ENCODE results near the gene RIN3. TPM values are rescaled to one million over a fixed set of nuclear protein-coding genes. Genes with fewer than 3 reads are reported as not detected.

The RIN3 gene
- total RNA-seq, 1 experiment from 2014 or later = not detected

DNA sequence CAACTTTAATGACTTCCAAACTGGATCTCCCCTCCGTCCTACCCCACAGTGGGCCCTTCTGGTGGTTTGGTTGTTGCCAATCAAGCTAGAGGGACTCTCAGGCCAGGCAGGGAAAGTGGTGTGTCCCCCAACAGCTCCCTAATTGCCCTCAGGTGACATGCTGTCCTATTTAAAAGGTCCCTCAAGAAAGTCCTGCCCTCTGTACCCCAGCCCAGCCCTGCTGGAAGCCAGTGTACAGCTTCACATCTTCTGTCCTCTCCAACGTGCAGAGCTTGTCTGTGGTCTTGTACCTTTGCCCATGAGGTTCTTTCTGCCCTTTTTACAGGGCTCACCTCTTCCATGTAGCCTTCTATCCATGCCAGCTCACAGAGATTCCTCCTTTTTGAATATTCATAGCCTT lies 4.2 kb downstream of the RIN3 start:
- Histone ChIP-seq H3K9ac (ENCODE audit: low read length) (no peak overlapping the region), H3K4me3 (ENCODE audit: low read length) (no peak overlapping the region), H3K9me2 (replicated peaks; ENCODE audit: insufficient read depth, low read length) (no peaks in the 10 kb centered on the region), H3K27me3 (ENCODE audit: low read length) (no peaks in the 10 kb centered on the region), H2AFZ (ENCODE audit: low read length) (no peak overlapping the region), H3K4me1 (ENCODE audit: low read length) (no peaks in the 10 kb centered on the region), H3K9me3 (ENCODE audit: low read length) (no peaks in the 10 kb centered on the region), H3K27ac (ENCODE audit: low read length) (no peak overlapping the region), H3K4me2 (ENCODE audit: low read depth, low read length, poor library complexity, severe bottlenecking) (no peak overlapping the region), H4K20me1 (ENCODE audit: insufficient read depth, low read depth, low read length) (0 out of 2 replicates have a peak, but pooled peaks cover 2% of the 10 kb centered on the region), H3K36me3 (ENCODE audit: insufficient read depth, low read length) (no peaks in the 10 kb centered on the region), H3K79me2 (ENCODE audit: low read length) (no peaks in the 10 kb centered on the region)
- no peak for DNase-seq

DNA sequence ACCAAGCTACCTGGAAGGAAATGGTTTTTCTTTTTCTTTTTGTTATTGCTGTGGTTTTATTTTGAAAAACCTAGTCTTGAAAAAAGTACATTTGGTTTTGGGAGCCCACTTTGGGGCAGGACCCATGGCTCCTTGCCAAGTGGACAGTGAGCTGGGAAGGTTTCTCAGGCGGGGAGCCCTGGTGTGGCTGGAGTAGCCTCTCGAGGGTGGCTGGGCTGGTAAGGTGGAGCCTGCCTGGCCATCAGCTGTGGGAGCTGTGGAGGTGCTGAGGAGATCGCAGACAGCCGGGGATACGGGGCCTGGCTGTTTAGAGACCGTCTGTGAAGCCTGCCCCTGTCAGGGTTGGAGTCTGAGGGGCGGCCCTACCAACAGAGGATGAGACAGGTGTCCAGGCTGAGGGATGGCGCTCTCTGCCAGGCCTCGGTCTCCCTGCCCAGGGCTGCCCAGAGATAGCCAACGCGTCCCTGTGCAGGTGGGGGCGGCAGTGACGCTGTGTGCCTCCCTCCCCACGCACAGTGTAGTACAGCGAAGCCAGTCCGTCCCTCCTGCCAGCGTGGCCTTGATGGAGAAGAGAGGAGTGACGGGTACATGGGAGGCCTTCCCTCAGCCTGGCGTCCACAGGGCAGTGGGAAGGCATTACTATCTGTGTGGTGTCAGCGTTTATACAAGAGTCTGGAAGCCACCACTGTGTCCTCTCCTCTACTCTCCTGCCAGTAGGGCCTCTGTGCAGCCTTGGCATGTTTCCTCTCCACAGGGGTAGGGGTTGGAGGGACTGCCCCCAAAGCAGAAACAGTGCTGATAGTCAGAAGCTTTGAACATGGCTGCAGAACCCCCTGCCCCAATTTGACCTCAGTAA lies 5.9 kb downstream of the RIN3 start:
- Histone ChIP-seq H3K79me2 (ENCODE audit: low read length) (no peaks in the 10 kb centered on the region), H3K27ac (ENCODE audit: low read length) (no peak overlapping the region), H3K4me1 (ENCODE audit: low read length) (no peaks in the 10 kb centered on the region)

DNA sequence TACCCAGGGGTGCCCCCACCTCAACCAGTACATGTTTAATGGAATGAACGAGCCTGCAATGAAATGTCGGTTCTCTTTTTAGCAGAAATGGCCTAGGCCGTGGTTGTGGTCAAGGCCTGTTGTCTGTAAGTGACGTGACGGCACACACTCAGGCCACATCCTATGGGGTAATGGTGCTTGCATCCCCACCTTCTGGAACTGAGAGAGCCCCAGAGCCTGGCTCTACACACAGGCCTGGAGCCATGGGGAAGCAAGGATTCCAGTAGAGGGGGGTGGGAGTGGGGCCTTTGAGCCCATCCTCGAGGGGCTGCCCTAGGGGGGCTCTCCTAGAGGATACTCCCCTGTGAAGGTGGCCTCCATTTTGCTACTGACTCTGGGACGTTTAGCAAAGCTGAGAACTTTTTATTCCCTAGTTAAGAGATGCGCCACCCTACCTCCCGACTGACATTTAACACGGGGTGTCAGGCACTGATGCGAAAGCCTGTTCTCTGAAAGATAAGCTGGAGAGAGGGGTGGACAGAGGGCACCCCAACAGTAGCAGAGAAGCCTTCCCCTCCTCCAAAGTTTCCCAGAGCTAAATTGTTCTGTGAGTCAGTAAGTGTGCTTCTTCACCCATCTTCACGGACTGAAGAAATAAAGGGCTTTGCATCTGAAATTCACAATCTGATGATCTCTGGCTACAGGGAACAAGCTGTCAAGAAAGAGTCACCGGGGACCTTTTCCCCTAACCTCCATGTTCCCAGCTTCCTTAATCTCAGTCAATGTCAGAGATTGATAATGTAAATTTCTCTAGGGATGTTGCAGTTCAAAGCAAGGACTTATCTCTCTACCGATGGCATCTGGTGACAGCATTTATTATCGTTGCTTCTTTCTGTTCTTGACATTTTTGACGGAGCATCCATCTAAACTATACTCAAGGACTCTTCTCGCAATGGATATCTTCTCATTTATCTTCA lies 6.8 kb downstream of the RIN3 start:
- H2AFZ ChIP-seq (ENCODE audit: low read length) = no peak overlapping the region
- no peak overlapping the region for H3K9ac ChIP-seq (ENCODE audit: low read length)
- H3K36me3 ChIP-seq (ENCODE audit: insufficient read depth, low read length) = no peaks in the 10 kb centered on the region
- H3K9me3 ChIP-seq (ENCODE audit: low read length) = no peaks in the 10 kb centered on the region
- 0 out of 2 replicates have a peak, but pooled peaks cover 2% of the 10 kb centered on the region for H4K20me1 ChIP-seq (ENCODE audit: insufficient read depth, low read depth, low read length)
- H3K27ac ChIP-seq (ENCODE audit: low read length) = no peak overlapping the region
- H3K27me3 ChIP-seq (ENCODE audit: low read length) = no peaks in the 10 kb centered on the region
- no peaks in the 10 kb centered on the region for H3K4me1 ChIP-seq (ENCODE audit: low read length)
- no peak overlapping the region for H3K4me2 ChIP-seq (ENCODE audit: low read depth, low read length, poor library complexity, severe bottlenecking)
- no peaks in the 10 kb centered on the region for H3K9me2 ChIP-seq (replicated peaks; ENCODE audit: insufficient read depth, low read length)
- H3K4me3 ChIP-seq (ENCODE audit: low read length) = no peak overlapping the region
- no peak for DNase-seq
- no peaks in the 10 kb centered on the region for H3K79me2 ChIP-seq (ENCODE audit: low read length)

More for the DNA sequence above, 5.9 kb downstream of the RIN3 start:
- no peaks in the 10 kb centered on the region for H3K9me3 ChIP-seq (ENCODE audit: low read length)
- H3K4me3 ChIP-seq (ENCODE audit: low read length) = no peak overlapping the region
- no peak overlapping the region for H3K9ac ChIP-seq (ENCODE audit: low read length)
- H3K27me3 ChIP-seq (ENCODE audit: low read length) = no peaks in the 10 kb centered on the region
- no peak overlapping the region for H2AFZ ChIP-seq (ENCODE audit: low read length)
- 0 out of 2 replicates have a peak, but pooled peaks cover 2% of the 10 kb centered on the region for H4K20me1 ChIP-seq (ENCODE audit: insufficient read depth, low read depth, low read length)
- H3K4me2 ChIP-seq (ENCODE audit: low read depth, low read length, poor library complexity, severe bottlenecking) = no peak overlapping the region
- no peaks in the 10 kb centered on the region for H3K36me3 ChIP-seq (ENCODE audit: insufficient read depth, low read length)
- DNase-seq = no peak
- H3K9me2 ChIP-seq (replicated peaks; ENCODE audit: insufficient read depth, low read length) = no peaks in the 10 kb centered on the region

GRCh38 chr14:92521058-92521415 lies 7.5 kb downstream of the RIN3 start:
- H2AFZ ChIP-seq (ENCODE audit: low read length) = no peak overlapping the region
- no peak overlapping the region for H3K9ac ChIP-seq (ENCODE audit: low read length)
- H3K4me1 ChIP-seq (ENCODE audit: low read length) = no peaks in the 10 kb centered on the region
- no peak overlapping the region for H3K4me3 ChIP-seq (ENCODE audit: low read length)
- H3K9me3 ChIP-seq (ENCODE audit: low read length) = no peaks in the 10 kb centered on the region
- no peaks in the 10 kb centered on the region for H3K79me2 ChIP-seq (ENCODE audit: low read length)
- H3K9me2 ChIP-seq (replicated peaks; ENCODE audit: insufficient read depth, low read length) = no peaks in the 10 kb centered on the region
- H3K36me3 ChIP-seq (ENCODE audit: insufficient read depth, low read length) = no peaks in the 10 kb centered on the region
- no peaks in the 10 kb centered on the region for H3K27me3 ChIP-seq (ENCODE audit: low read length)
- no peak for DNase-seq
- H4K20me1 ChIP-seq (ENCODE audit: insufficient read depth, low read depth, low read length) = no peaks in the 10 kb centered on the region
- no peak overlapping the region for H3K27ac ChIP-seq (ENCODE audit: low read length)
- H3K4me2 ChIP-seq (ENCODE audit: low read depth, low read length, poor library complexity, severe bottlenecking) = no peak overlapping the region

GRCh38 chr14:92523752-92524151 lies 10.2 kb downstream of the RIN3 start:
- H3K36me3 ChIP-seq (ENCODE audit: insufficient read depth, low read length) = no peaks in the 10 kb centered on the region

GRCh38 chr14:92524602-92525185 lies 11.1 kb downstream of the RIN3 start:
- Histone ChIP-seq H3K9me2 (replicated peaks; ENCODE audit: insufficient read depth, low read length) (no peaks in the 10 kb centered on the region), H3K36me3 (ENCODE audit: insufficient read depth, low read length) (no peaks in the 10 kb centered on the region), H3K4me3 (ENCODE audit: low read length) (no peak overlapping the region), H4K20me1 (ENCODE audit: insufficient read depth, low read depth, low read length) (no peaks in the 10 kb centered on the region), H3K4me1 (ENCODE audit: low read length) (no peaks in the 10 kb centered on the region), H2AFZ (ENCODE audit: low read length) (no peak overlapping the region), H3K27ac (ENCODE audit: low read length) (no peak overlapping the region), H3K9ac (ENCODE audit: low read length) (no peak overlapping the region), H3K79me2 (ENCODE audit: low read length) (no peaks in the 10 kb centered on the region), H3K27me3 (ENCODE audit: low read length) (no peaks in the 10 kb centered on the region), H3K4me2 (ENCODE audit: low read depth, low read length, poor library complexity, severe bottlenecking) (no peak overlapping the region), H3K9me3 (ENCODE audit: low read length) (no peaks in the 10 kb centered on the region)
- DNase-seq = no peak

More at GRCh38 chr14:92523752-92524151, 10.2 kb downstream of the RIN3 start:
- Histone ChIP-seq H3K9me2 (replicated peaks; ENCODE audit: insufficient read depth, low read length) (no peaks in the 10 kb centered on the region), H3K27ac (ENCODE audit: low read length) (no peak overlapping the region), H3K9ac (ENCODE audit: low read length) (no peak overlapping the region), H3K4me2 (ENCODE audit: low read depth, low read length, poor library complexity, severe bottlenecking) (no peak overlapping the region), H3K9me3 (ENCODE audit: low read length) (no peaks in the 10 kb centered on the region), H3K79me2 (ENCODE audit: low read length) (no peaks in the 10 kb centered on the region), H3K4me3 (ENCODE audit: low read length) (no peak overlapping the region), H2AFZ (ENCODE audit: low read length) (no peak overlapping the region), H3K4me1 (ENCODE audit: low read length) (no peaks in the 10 kb centered on the region), H3K27me3 (ENCODE audit: low read length) (no peaks in the 10 kb centered on the region), H4K20me1 (ENCODE audit: insufficient read depth, low read depth, low read length) (no peaks in the 10 kb centered on the region)
- no peak for DNase-seq

- Histone ChIP-seq H3K4me1 (ENCODE audit: low read length) (no peaks in the 10 kb centered on the region), H3K27ac (ENCODE audit: low read length) (no peak overlapping the region), H3K4me3 (ENCODE audit: low read length) (no peak overlapping the region), H3K4me2 (ENCODE audit: low read depth, low read length, poor library complexity, severe bottlenecking) (no peak overlapping the region), H2AFZ (ENCODE audit: low read length) (no peak overlapping the region), H3K27me3 (ENCODE audit: low read length) (no peaks in the 10 kb centered on the region), H3K79me2 (ENCODE audit: low read length) (no peaks in the 10 kb centered on the region), H3K36me3 (ENCODE audit: insufficient read depth, low read length) (no peaks in the 10 kb centered on the region), H3K9ac (ENCODE audit: low read length) (no peak overlapping the region), H3K9me3 (ENCODE audit: low read length) (no peaks in the 10 kb centered on the region), H3K9me2 (replicated peaks; ENCODE audit: insufficient read depth, low read length) (no peaks in the 10 kb centered on the region), H4K20me1 (ENCODE audit: insufficient read depth, low read depth, low read length) (no peaks in the 10 kb centered on the region)
- DNase-seq = no peak
Observed at GRCh38 chr14:92525322-92526095, 11.9 kb downstream of the RIN3 start.
